Endothelial cell of umbilical vein (primary cell): ENCODE measurements around the gene CLDN14. TPM values are rescaled to one million over a fixed set of nuclear protein-coding genes. Genes with fewer than 3 reads are reported as not detected.

Experiments
- BruUV-seq: library from RNA; stranded (reverse); fragments of 400-500 nt; replicated peaks from 2 replicates; lab custom pipeline; 2021; lab: Mats Ljungman, UMichigan
- CTCF ChIA-PET: fragments of 300-600, 350-600 bp; sonication (Branson Sonifier 250); formaldehyde crosslinking; loops from one replicate; lab custom pipeline; 2021; ENCODE audit warnings: antibody characterized with exemption, inconsistent platforms; lab: Charles Lee
- POLR2A ChIA-PET: fragments of 300-600, 350-600 bp; sonication (Branson Sonifier 250); formaldehyde crosslinking; loops from one replicate; lab custom pipeline; 2021; ENCODE audit warnings: antibody characterized with exemption, inconsistent platforms; lab: Charles Lee
- DNase-seq: peaks from one replicate; pipeline ENCODE4 v3.0.0-alpha.2; 2011; ENCODE audit warnings: low read depth, low spot score
- FAIRE-seq: peaks from 2 replicates; lab custom pipeline; 2011; peaks lifted over from hg19 to GRCh38; lab: Jason Lieb, UNC
- H2AFZ ChIP-seq: 2 replicates; pipeline ENCODE4 v1.6.0; 2012; ENCODE audit warnings: low read depth, low read length, control low read depth, inconsistent platforms
- H3K27ac ChIP-seq: 2 replicates; pipeline ENCODE4 v1.5.1; 2011; ENCODE audit warnings: low read depth, mild to moderate bottlenecking, control low read depth, low read length, moderate library complexity; ENCODE audit not compliant: insufficient read depth
- H3K27me3 ChIP-seq, 2 experiments: 2 replicates each; pipeline versions ENCODE4 v1.6.0 to v1.6.1; 2011; ENCODE audit warnings: low read length in 2 of 2, mixed read lengths in 1 of 2; ENCODE audit not compliant: control insufficient read depth in 2 of 2, insufficient read depth in 2 of 2
- H3K36me3 ChIP-seq, 2 experiments: 2 replicates in 1 of 2; 3 replicates in 1 of 2; pipeline ENCODE4 v1.5.1; 2011; ENCODE audit warnings: low read length in 2 of 2, mild to moderate bottlenecking in 1 of 2, moderate library complexity in 1 of 2; ENCODE audit not compliant: control insufficient read depth in 2 of 2, insufficient read depth in 2 of 2; ENCODE audit errors: extremely low read depth in 1 of 2
- H3K4me1 ChIP-seq: 3 replicates; pipeline ENCODE4 v1.5.1; 2011; ENCODE audit warnings: mild to moderate bottlenecking, low read length; ENCODE audit not compliant: control insufficient read depth, insufficient read depth; ENCODE audit errors: extremely low read depth
- H3K4me2 ChIP-seq: 2 replicates; pipeline ENCODE4 v1.6.1; 2011; ENCODE audit warnings: low read length, control low read depth, mixed read lengths; ENCODE audit not compliant: insufficient read depth
- H3K4me3 ChIP-seq, 3 experiments: fragments of 200-600 bp in 1 of 3; sonication (generic), shearing (Covaris generic) in 1 of 3; replicated peaks in 1 of 3; 2 replicates each; pipeline ENCODE4 v1.5.1; 2011 to 2016; ENCODE audit warnings: control low read depth in 3 of 3, low read length in 3 of 3, mild to moderate bottlenecking in 2 of 3, inconsistent platforms in 1 of 3, low read depth in 1 of 3, moderate library complexity in 1 of 3; ENCODE audit not compliant: insufficient read depth in 1 of 3
- H3K79me2 ChIP-seq: 2 replicates; pipeline ENCODE4 v1.6.0; 2012; ENCODE audit warnings: low read length, inconsistent platforms; ENCODE audit not compliant: control insufficient read depth, insufficient read depth
- H3K9ac ChIP-seq: replicated peaks from 2 replicates; pipeline ENCODE3; 2011; ENCODE audit warnings: low read length, control low read depth; ENCODE audit not compliant: insufficient read depth; ENCODE audit errors: extremely low read depth
- H3K9me1 ChIP-seq: replicated peaks from 3 replicates; pipeline ENCODE4 v1.6.0; 2011; ENCODE audit warnings: mild to moderate bottlenecking, low read length; ENCODE audit not compliant: control insufficient read depth, insufficient read depth; ENCODE audit errors: extremely low read depth
- H3K9me3 ChIP-seq: replicated peaks from 2 replicates; pipeline ENCODE4 v1.5.1; 2012; ENCODE audit warnings: low read length, inconsistent platforms; ENCODE audit not compliant: control insufficient read depth, insufficient read depth
- H4K20me1 ChIP-seq: replicated peaks from 2 replicates; pipeline ENCODE3; 2011; ENCODE audit warnings: mild to moderate bottlenecking, low read length; ENCODE audit not compliant: control insufficient read depth, insufficient read depth; ENCODE audit errors: extremely low read depth
- EZH2 ChIP-seq: IDR thresholded peaks from 2 replicates; pipeline ENCODE4 v1.6.1; 2012; ENCODE audit warnings: borderline replicate concordance, low read depth, mild to moderate bottlenecking, moderate library complexity, low read length, inconsistent platforms; ENCODE audit not compliant: severe bottlenecking
- FOS ChIP-seq: IDR thresholded peaks from 2 replicates; pipeline ENCODE4 v1.6.1; 2011; ENCODE audit warnings: mild to moderate bottlenecking, low read length, moderate library complexity, borderline replicate concordance; ENCODE audit not compliant: insufficient read depth
- GATA2 ChIP-seq: IDR thresholded peaks from 2 replicates; pipeline ENCODE4 v1.7.0; 2011; ENCODE audit warnings: low read depth, mild to moderate bottlenecking, moderate library complexity, mixed read lengths, low read length; ENCODE audit not compliant: insufficient read length, insufficient read depth
- JUN ChIP-seq: IDR thresholded peaks from 2 replicates; pipeline ENCODE4 v1.6.1; 2011; ENCODE audit warnings: borderline replicate concordance, low read depth; ENCODE audit not compliant: insufficient read length, insufficient read depth
- MYC ChIP-seq: IDR thresholded peaks from one replicate; pipeline ENCODE4 v1.6.1; 2011; ENCODE audit warnings: mild to moderate bottlenecking, low read depth, low read length
- POLR2A ChIP-seq: IDR thresholded peaks from 2 replicates; pipeline ENCODE4 v1.6.1; 2012; ENCODE audit warnings: low read depth, mild to moderate bottlenecking, control low read depth, low read length
- POLR2AphosphoS5 ChIP-seq: IDR thresholded peaks from 2 replicates; pipeline ENCODE4 v1.6.1; 2012; ENCODE audit warnings: low read depth, mild to moderate bottlenecking, control low read depth, low read length, moderate library complexity; ENCODE audit not compliant: insufficient read depth
- dilution Hi-C: fragments of 300-500 bp; cut with MboI; formaldehyde crosslinking; loops from one replicate; pipeline ENCODE4 v1.15.0; 2019; ENCODE audit warnings: low sequenced_read_pairs; ENCODE audit not compliant: extremely low pct_ligation_motif_present
- intact Hi-C: fragments of 100-400 bp; cut with micrococcal nuclease; formaldehyde crosslinking; loops from one replicate; pipeline ENCODE4 v1.10.0; 2022
- polyA plus RNA-seq, 4 experiments: library from polyadenylated mRNA; depleted of rRNA in 3 of 4; stranded (reverse) in 3 of 4; unstranded in 1 of 4; fragments of >200 nt; gene quantifications; 2 replicates each; pipeline versions ENCODE4 v1.2.1 to v1.2.3, GENCODE V29; 2011 to 2012; ENCODE audit warnings: missing spikeins in 1 of 4
- total RNA-seq: library from RNA; stranded (reverse); gene quantifications from 2 replicates; pipeline ENCODE4 v1.2.3, GENCODE V29; 2021
- TF ChIP-seq, protein P1 (sequence below), 2 donors: IDR thresholded peaks; 1 replicate in 1 of 2; 2 replicates in 1 of 2; pipeline ENCODE4 v1.5.1; 2011; ENCODE audit warnings: low read length in 2 of 2, mild to moderate bottlenecking in 2 of 2, moderate library complexity in 2 of 2, control low read depth in 1 of 2, inconsistent platforms in 1 of 2, low read depth in 1 of 2; ENCODE audit not compliant: insufficient read depth in 1 of 2; ENCODE audit errors: extremely low read depth in 1 of 2
- TF ChIP-seq, protein P2 (sequence below): IDR thresholded peaks from 2 replicates; pipeline ENCODE4 v1.6.1; 2011; ENCODE audit not compliant: insufficient read depth, insufficient read length

Gene CLDN14
- total and polyA plus RNA-seq, 2 donors (not counting 3 experiments of a cell fraction or from before 2014, with no cell fraction given): 1.0 to 2.5 TPM

DNA sequence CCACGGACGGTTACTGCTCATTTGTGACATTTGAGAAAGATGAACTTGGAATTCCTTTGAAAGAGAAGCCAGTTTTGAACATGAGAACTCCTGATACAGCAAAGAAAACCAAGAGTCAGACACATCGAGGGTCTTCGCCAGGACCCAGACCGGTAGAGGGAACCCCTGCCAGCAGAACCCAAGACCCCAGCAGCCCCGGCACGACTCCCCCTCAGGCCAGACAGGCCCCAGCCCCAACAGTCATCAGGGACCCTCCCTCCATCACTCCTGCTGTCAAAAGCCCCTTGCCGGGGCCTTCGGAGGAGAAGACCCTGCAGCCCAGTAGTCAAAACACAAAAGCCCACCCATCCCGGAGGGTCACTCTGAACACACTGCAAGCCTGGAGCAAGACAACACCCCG is 67.0 kb downstream of the CLDN14 start:
- intact Hi-C loops: no loop called here
- CTCF ChIA-PET: no interaction called here
- no peak overlapping the region for H3K4me3 ChIP-seq
- H2AFZ ChIP-seq: no peak overlapping the region
- FAIRE-seq (no peak), DNase-seq (no peak)
- no peaks in the 10 kb centered on the region for H3K79me2 ChIP-seq
- H3K9me1 ChIP-seq: no peaks in the 10 kb centered on the region
- no TSS peak for BruUV-seq
- H3K36me3 ChIP-seq: no peaks in the 10 kb centered on the region
- H3K27ac ChIP-seq: no peak overlapping the region
- H3K4me1 ChIP-seq: peaks cover 4% of the 10 kb centered on the region
- TF ChIP-seq EZH2 (no peak), FOS (no peak), POLR2AphosphoS5 (no peak), POLR2A (no peak), MYC (no peak), GATA2 (no peak), JUN (no peak)
- TF ChIP-seq, protein P1, sequence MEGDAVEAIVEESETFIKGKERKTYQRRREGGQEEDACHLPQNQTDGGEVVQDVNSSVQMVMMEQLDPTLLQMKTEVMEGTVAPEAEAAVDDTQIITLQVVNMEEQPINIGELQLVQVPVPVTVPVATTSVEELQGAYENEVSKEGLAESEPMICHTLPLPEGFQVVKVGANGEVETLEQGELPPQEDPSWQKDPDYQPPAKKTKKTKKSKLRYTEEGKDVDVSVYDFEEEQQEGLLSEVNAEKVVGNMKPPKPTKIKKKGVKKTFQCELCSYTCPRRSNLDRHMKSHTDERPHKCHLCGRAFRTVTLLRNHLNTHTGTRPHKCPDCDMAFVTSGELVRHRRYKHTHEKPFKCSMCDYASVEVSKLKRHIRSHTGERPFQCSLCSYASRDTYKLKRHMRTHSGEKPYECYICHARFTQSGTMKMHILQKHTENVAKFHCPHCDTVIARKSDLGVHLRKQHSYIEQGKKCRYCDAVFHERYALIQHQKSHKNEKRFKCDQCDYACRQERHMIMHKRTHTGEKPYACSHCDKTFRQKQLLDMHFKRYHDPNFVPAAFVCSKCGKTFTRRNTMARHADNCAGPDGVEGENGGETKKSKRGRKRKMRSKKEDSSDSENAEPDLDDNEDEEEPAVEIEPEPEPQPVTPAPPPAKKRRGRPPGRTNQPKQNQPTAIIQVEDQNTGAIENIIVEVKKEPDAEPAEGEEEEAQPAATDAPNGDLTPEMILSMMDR (IDR thresholded peaks at IDR 0.05; ENCODE audit: extremely low read depth in 1 of 2, insufficient read depth in 1 of 2, low read depth in 1 of 2, low read length in 2 of 2): no peak
- TF ChIP-seq, protein P2, sequence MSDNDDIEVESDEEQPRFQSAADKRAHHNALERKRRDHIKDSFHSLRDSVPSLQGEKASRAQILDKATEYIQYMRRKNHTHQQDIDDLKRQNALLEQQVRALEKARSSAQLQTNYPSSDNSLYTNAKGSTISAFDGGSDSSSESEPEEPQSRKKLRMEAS: no peak
- POLR2A ChIA-PET: no interaction called here
- no peak overlapping the region for H3K4me2 ChIP-seq
- H3K27me3 ChIP-seq: no peaks in the 10 kb centered on the region
- no peaks in the 10 kb centered on the region for H3K9me3 ChIP-seq
- no peaks in the 10 kb centered on the region for H4K20me1 ChIP-seq
- dilution Hi-C loops: no loop called here
- no peak overlapping the region for H3K9ac ChIP-seq
